ENCODE results near the gene FXN. TPM values are rescaled to one million over a fixed set of nuclear protein-coding genes. Genes with fewer than 3 reads are reported as not detected.

Gene FXN
- total RNA-seq, 4 donors from 2014 or later = 2.4 to 7.3 (median 5.2) TPM

GRCh38 chr9:69054989-69055388, 19.4 kb downstream of the FXN start:
- Histone ChIP-seq H3K9me3 (no peaks in the 10 kb centered on the region), H3K27me3 (no peaks in the 10 kb centered on the region), H3K4me1 (peaks cover 0 to 9% (median 0%) of the 10 kb centered on the region in 4 donors), H3K27ac (no peak overlapping the region), H3K4me3 (no peak overlapping the region), H3K36me3 (peaks cover 0 to 15% (median 0%) of the 10 kb centered on the region in 3 donors)
- no peak for TF ChIP-seq EP300 (IDR thresholded peaks at IDR 0.05)
- TF ChIP-seq, protein P1, sequence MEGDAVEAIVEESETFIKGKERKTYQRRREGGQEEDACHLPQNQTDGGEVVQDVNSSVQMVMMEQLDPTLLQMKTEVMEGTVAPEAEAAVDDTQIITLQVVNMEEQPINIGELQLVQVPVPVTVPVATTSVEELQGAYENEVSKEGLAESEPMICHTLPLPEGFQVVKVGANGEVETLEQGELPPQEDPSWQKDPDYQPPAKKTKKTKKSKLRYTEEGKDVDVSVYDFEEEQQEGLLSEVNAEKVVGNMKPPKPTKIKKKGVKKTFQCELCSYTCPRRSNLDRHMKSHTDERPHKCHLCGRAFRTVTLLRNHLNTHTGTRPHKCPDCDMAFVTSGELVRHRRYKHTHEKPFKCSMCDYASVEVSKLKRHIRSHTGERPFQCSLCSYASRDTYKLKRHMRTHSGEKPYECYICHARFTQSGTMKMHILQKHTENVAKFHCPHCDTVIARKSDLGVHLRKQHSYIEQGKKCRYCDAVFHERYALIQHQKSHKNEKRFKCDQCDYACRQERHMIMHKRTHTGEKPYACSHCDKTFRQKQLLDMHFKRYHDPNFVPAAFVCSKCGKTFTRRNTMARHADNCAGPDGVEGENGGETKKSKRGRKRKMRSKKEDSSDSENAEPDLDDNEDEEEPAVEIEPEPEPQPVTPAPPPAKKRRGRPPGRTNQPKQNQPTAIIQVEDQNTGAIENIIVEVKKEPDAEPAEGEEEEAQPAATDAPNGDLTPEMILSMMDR (IDR thresholded peaks at IDR 0.05) = no peak
- TF ChIP-seq POLR2A (IDR thresholded peaks at IDR 0.05) = no peak
- DNase-seq (ENCODE audit: low spot score in 2 of 2) = no peak
- 59 to 67% methylated on average over 1 of the region's 1 CpG for WGBS, 2 donors

DNA sequence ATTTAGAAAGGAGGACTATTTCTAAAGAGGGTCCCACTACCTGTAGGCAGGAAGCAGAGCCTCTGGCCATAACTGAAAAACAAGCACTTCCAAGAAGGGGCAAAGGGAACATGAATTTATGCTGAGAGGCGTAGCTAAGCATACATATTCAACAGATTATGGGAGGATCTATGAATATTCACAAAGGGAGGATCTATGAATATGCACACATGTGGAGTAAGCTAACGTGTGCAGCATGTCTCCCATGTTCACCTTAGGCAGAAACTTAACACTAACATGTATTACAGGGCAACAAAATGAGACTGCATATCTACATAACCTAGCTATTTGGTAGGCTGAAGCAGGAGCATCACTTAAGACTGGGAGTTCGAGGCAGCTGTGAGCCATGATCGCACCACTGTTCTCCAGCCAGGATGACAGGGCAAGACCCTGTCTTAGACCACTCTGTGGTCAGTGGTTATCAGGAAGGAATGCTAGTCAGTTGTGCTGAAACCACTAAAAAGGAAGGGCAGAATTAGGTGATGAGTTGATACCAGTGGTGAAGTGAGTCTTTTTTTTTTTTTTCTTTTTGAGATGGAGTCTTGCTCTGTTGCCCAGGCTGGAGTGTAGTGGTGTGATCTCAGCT, 20.8 kb downstream of the FXN start:
- DNase-seq (ENCODE audit: low spot score in 2 of 2) = no peak
- H3K36me3 ChIP-seq = peaks cover 0 to 17% (median 0%) of the 10 kb centered on the region in 3 donors
- H3K27ac ChIP-seq = no peak overlapping the region
- 93% methylated on average over 4 of the region's 4 CpGs for WGBS, 2 donors
- no peaks in the 10 kb centered on the region for H3K27me3 ChIP-seq
- H3K4me3 ChIP-seq = no peak overlapping the region
- H3K4me1 ChIP-seq = peaks cover 0 to 9% (median 0%) of the 10 kb centered on the region in 4 donors
- no peak for TF ChIP-seq POLR2A (IDR thresholded peaks at IDR 0.05)
- TF ChIP-seq, protein P1 (IDR thresholded peaks at IDR 0.05) = no peak
- H3K9me3 ChIP-seq = no peaks in the 10 kb centered on the region

GRCh38 chr9:69058101-69058500, 22.5 kb downstream of the FXN start:
- Histone ChIP-seq H3K27me3 (no peaks in the 10 kb centered on the region), H3K4me1 (peaks cover 0 to 9% (median 0%) of the 10 kb centered on the region in 4 donors), H3K27ac (no peak overlapping the region), H3K4me3 (no peak overlapping the region), H3K36me3 (peaks cover 0 to 19% (median 0%) of the 10 kb centered on the region in 3 donors), H3K9me3 (no peaks in the 10 kb centered on the region)
- WGBS, 2 donors = 92 to 100% methylated on average over 2 of the region's 2 CpGs
- no peak for TF ChIP-seq POLR2A (IDR thresholded peaks at IDR 0.05)
- TF ChIP-seq, protein P1 (IDR thresholded peaks at IDR 0.05) = no peak
- no peak for TF ChIP-seq EP300 (IDR thresholded peaks at IDR 0.05)
- DNase-seq (ENCODE audit: low spot score in 2 of 2) = no peak

- no peak for DNase-seq (ENCODE audit: low spot score in 2 of 2)
- WGBS, 2 donors = 14 to 30% methylated on average over 1 of the region's 1 CpG
- H3K27ac ChIP-seq = no peak overlapping the region
- H3K4me3 ChIP-seq = no peak overlapping the region
- TF ChIP-seq, protein P1 (IDR thresholded peaks at IDR 0.05) = no peak
- TF ChIP-seq POLR2A (IDR thresholded peaks at IDR 0.05) (no peak), EP300 (IDR thresholded peaks at IDR 0.05) (no peak)
- H3K36me3 ChIP-seq = peaks cover 0 to 30% (median 0%) of the 10 kb centered on the region in 3 donors
- no peaks in the 10 kb centered on the region for H3K9me3 ChIP-seq
- H3K4me1 ChIP-seq = no peaks in the 10 kb centered on the region
- no peaks in the 10 kb centered on the region for H3K27me3 ChIP-seq
Measured at GRCh38 chr9:69060766-69061165, 25.2 kb downstream of the FXN start.

DNA sequence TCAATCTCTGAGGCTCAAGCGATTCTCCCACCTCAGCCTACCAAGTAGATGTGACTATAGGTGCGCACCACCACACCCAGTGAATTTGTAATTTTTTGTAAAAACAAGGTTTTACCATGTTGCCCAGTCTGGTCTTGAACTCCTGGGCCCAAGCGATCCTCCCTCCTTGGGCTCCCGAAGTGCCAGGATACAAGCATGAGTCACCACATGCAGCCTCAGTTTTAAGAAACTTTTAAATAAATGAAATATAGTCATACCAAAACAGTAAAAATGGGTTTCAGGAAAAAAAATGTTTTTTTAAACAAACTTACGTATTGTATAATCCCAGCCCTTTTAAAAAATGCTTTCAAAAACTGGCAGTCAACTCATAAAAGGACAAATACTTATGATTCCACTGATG, 26.6 kb downstream of the FXN start:
- no peak for DNase-seq (ENCODE audit: low spot score in 2 of 2)
- no peaks in the 10 kb centered on the region for H3K27me3 ChIP-seq
- TF ChIP-seq EP300 (IDR thresholded peaks at IDR 0.05) (no peak), POLR2A (IDR thresholded peaks at IDR 0.05) (no peak)
- TF ChIP-seq, protein P1 (IDR thresholded peaks at IDR 0.05) = no peak
- no peaks in the 10 kb centered on the region for H3K4me1 ChIP-seq
- no peaks in the 10 kb centered on the region for H3K9me3 ChIP-seq
- WGBS, 2 donors = 94 to 97% methylated on average over 5 of the region's 5 CpGs
- H3K27ac ChIP-seq = no peak overlapping the region
- H3K4me3 ChIP-seq = no peak overlapping the region
- peaks cover 0 to 35% (median 0%) of the 10 kb centered on the region in 3 donors for H3K36me3 ChIP-seq
